Endodermal cell (in vitro differentiated cells): ENCODE measurements around the gene PRKAG2. TPM values are rescaled to one million over a fixed set of nuclear protein-coding genes. Genes with fewer than 3 reads are reported as not detected.

Source experiments
- DNase-seq: peaks from one replicate; pipeline ENCODE4 v3.0.0-alpha.2; 2017
- H3K27ac ChIP-seq: 2 replicates; pipeline ENCODE4 v1.5.1; 2013; ENCODE audit warnings: mild to moderate bottlenecking, low read depth, low read length, moderate library complexity
- H3K27me3 ChIP-seq: 2 replicates; pipeline ENCODE4 v1.6.1; 2013; ENCODE audit warnings: mild to moderate bottlenecking, low read length, moderate library complexity; ENCODE audit not compliant: insufficient read depth, control insufficient read depth, poor library complexity, severe bottlenecking
- H3K36me3 ChIP-seq: 2 replicates; pipeline ENCODE4 v1.7.0; 2013; ENCODE audit warnings: mild to moderate bottlenecking, low read length, moderate library complexity; ENCODE audit not compliant: control insufficient read depth, insufficient read depth
- H3K4me1 ChIP-seq: one replicate; pipeline ENCODE4 v1.7.0; 2013; ENCODE audit warnings: low read length; ENCODE audit not compliant: control insufficient read depth, insufficient read depth
- H3K4me3 ChIP-seq: 2 replicates; pipeline ENCODE4 v1.5.1; 2013; ENCODE audit warnings: mild to moderate bottlenecking, low read length, moderate library complexity
- H3K9ac ChIP-seq: 2 replicates; pipeline ENCODE4 v1.6.1; 2013; ENCODE audit warnings: mild to moderate bottlenecking, low read length, moderate library complexity; ENCODE audit not compliant: poor library complexity, severe bottlenecking; ENCODE audit errors: extremely low read depth
- H3K9me3 ChIP-seq: 2 replicates; pipeline ENCODE4 v1.6.1; 2013; ENCODE audit warnings: mild to moderate bottlenecking, low read length, moderate library complexity; ENCODE audit not compliant: control insufficient read depth
- H3K27ac Mint-ChIP-seq: 2 replicates; pipeline ENCODE4 v1.8.0; 2020; ENCODE audit warnings: mixed read lengths
- H3K27me3 Mint-ChIP-seq: 2 replicates; pipeline ENCODE4 v1.8.0; 2021; ENCODE audit warnings: mild to moderate bottlenecking, mixed read lengths; ENCODE audit not compliant: insufficient read depth
- H3K36me3 Mint-ChIP-seq: 2 replicates; pipeline ENCODE4 v1.8.0; 2020; ENCODE audit warnings: low read depth, mixed read lengths
- H3K4me1 Mint-ChIP-seq: 2 replicates; pipeline ENCODE4 v1.8.0; 2020; ENCODE audit warnings: mixed read lengths
- H3K4me3 Mint-ChIP-seq: 2 replicates; pipeline ENCODE4 v1.8.0; 2020; ENCODE audit warnings: mild to moderate bottlenecking, moderate library complexity, mixed read lengths
- H3K9me3 Mint-ChIP-seq: 2 replicates; pipeline ENCODE4 v1.8.0; 2020; ENCODE audit warnings: mild to moderate bottlenecking, mixed read lengths
- CTCF ChIP-seq: fragments of 200-600 bp; sonication (generic); conservative IDR thresholded peaks from 2 replicates; pipeline ENCODE4 v1.5.0; 2021; ENCODE audit warnings: antibody characterized with exemption, mild to moderate bottlenecking
- WGBS, 2 experiments: methylation state at CpG; one replicate each; pipeline versions ENCODE4 v1.1.5 to v1.1.7; 2013; ENCODE audit warnings: missing lambda C conversion rate in 2 of 2, mixed read lengths in 1 of 2; ENCODE audit not compliant: insufficient coverage in 1 of 2, insufficient read length in 1 of 2; 5-methylcytosine and 5-hydroxymethylcytosine counted together
- total RNA-seq, 2 donors: library from RNA; stranded (reverse); fragmentation: NEBNext Ultra II Directional in 1 of 2; extraction: Animal tissue kit (Norgen Biotek cat#: 25700) in 1 of 2; gene quantifications; 2 replicates in 1 of 2; 3 replicates in 1 of 2; pipeline ENCODE4 v1.2.1, GENCODE V29; 2021

Gene PRKAG2
- total RNA-seq, 2 donors from 2014 or later: 17.2 to 20.7 TPM

- Mint-ChIP-seq H3K27ac (no peak overlapping the region), H3K36me3 (no peaks in the 10 kb centered on the region), H3K27me3 (peaks cover 3% of the 10 kb centered on the region), H3K4me3 (no peak overlapping the region), H3K9me3 (no peaks in the 10 kb centered on the region), H3K4me1 (peaks cover 37% of the 10 kb centered on the region)
- 92 to 96% methylated on average over 12 to 20 of the region's 20 CpGs for WGBS, 2 experiments
- TF ChIP-seq CTCF: no peak
- H3K27me3 ChIP-seq: no peaks in the 10 kb centered on the region
- H3K4me3 ChIP-seq: no peak overlapping the region
- no peaks in the 10 kb centered on the region for H3K9me3 ChIP-seq
- no peak overlapping the region for H3K9ac ChIP-seq
- peaks cover 28% of the 10 kb centered on the region for H3K4me1 ChIP-seq
- H3K27ac ChIP-seq: no peak overlapping the region
- no peak for DNase-seq
- no peaks in the 10 kb centered on the region for H3K36me3 ChIP-seq
These were observed 54.9 kb downstream of the PRKAG2 start for GRCh38 chr7:151821806-151822540.

- Histone ChIP-seq H3K9me3 (no peaks in the 10 kb centered on the region), H3K4me1 (peaks cover 28% of the 10 kb centered on the region), H3K9ac (no peak overlapping the region), H3K27ac (no peak overlapping the region), H3K36me3 (no peaks in the 10 kb centered on the region), H3K4me3 (no peak overlapping the region), H3K27me3 (peaks cover 6% of the 10 kb centered on the region)
- H3K36me3 Mint-ChIP-seq: no peaks in the 10 kb centered on the region
- H3K4me1 Mint-ChIP-seq: peaks cover 39% of the 10 kb centered on the region
- no peak for DNase-seq
- no peak overlapping the region for H3K4me3 Mint-ChIP-seq
- H3K27ac Mint-ChIP-seq: no peak overlapping the region
- TF ChIP-seq CTCF: no peak
- WGBS, 2 experiments: 57 to 90% methylated on average over 1 to 4 of the region's 4 CpGs
- H3K27me3 Mint-ChIP-seq: peaks cover 3% of the 10 kb centered on the region
- H3K9me3 Mint-ChIP-seq: no peaks in the 10 kb centered on the region
These were observed 55.7 kb downstream of the PRKAG2 start for GRCh38 chr7:151821226-151821625.

- no peaks in the 10 kb centered on the region for H3K36me3 Mint-ChIP-seq
- Histone ChIP-seq H3K9me3 (no peaks in the 10 kb centered on the region), H3K36me3 (no peaks in the 10 kb centered on the region), H3K9ac (no peak overlapping the region), H3K4me3 (no peak overlapping the region), H3K27me3 (peaks cover 12% of the 10 kb centered on the region), H3K4me1 (peaks cover 28% of the 10 kb centered on the region), H3K27ac (no peak overlapping the region)
- 88 to 91% methylated on average over 7 to 17 of the region's 19 CpGs for WGBS, 2 experiments
- H3K4me3 Mint-ChIP-seq: no peak overlapping the region
- H3K4me1 Mint-ChIP-seq: peaks cover 39% of the 10 kb centered on the region
- TF ChIP-seq CTCF: no peak
- H3K27me3 Mint-ChIP-seq: peaks cover 3% of the 10 kb centered on the region
- H3K27ac Mint-ChIP-seq: no peak overlapping the region
- no peaks in the 10 kb centered on the region for H3K9me3 Mint-ChIP-seq
- no peak for DNase-seq
These were observed 56.3 kb downstream of the PRKAG2 start for GRCh38 chr7:151820491-151821105.
